H9 (cell line): ENCODE data around the gene RPS14. TPM values are rescaled to one million over a fixed set of nuclear protein-coding genes. Genes with fewer than 3 reads are reported as not detected.

Source experiments
- DNase-seq: peaks from one replicate; pipeline ENCODE4 v3.0.0-alpha.2; 2017
- H2AFZ ChIP-seq: one replicate; pipeline ENCODE4 v1.6.1; 2013; ENCODE audit warnings: mild to moderate bottlenecking, low read length, control low read depth, moderate library complexity
- H2AK5ac ChIP-seq: 2 replicates; pipeline ENCODE4 v1.6.1; 2013; ENCODE audit warnings: low read length, control low read depth, mixed read lengths; ENCODE audit not compliant: insufficient read length
- H2BK120ac ChIP-seq: one replicate; pipeline ENCODE4 v1.6.1; 2013; ENCODE audit warnings: low read depth, mild to moderate bottlenecking, low read length, control low read depth, inconsistent platforms; ENCODE audit not compliant: poor library complexity, severe bottlenecking
- H2BK12ac ChIP-seq: 2 replicates; pipeline ENCODE4 v1.6.1; 2013; ENCODE audit warnings: low read length, control low read depth, mixed read lengths, low read depth; ENCODE audit not compliant: insufficient read length
- H2BK15ac ChIP-seq: 2 replicates; pipeline ENCODE4 v1.6.1; 2013; ENCODE audit warnings: low read depth, low read length, control low read depth
- H2BK20ac ChIP-seq: one replicate; pipeline ENCODE4 v1.6.1; 2013; ENCODE audit warnings: low read depth, mild to moderate bottlenecking, low read length, control low read depth, inconsistent platforms; ENCODE audit not compliant: poor library complexity, severe bottlenecking
- H2BK5ac ChIP-seq: 2 replicates; pipeline ENCODE4 v1.6.1; 2013; ENCODE audit warnings: low read length, control low read depth, mixed read lengths; ENCODE audit not compliant: insufficient read length
- H3K14ac ChIP-seq: 2 replicates; pipeline ENCODE4 v1.6.1; 2013; ENCODE audit warnings: low read length, control low read depth; ENCODE audit not compliant: insufficient read depth
- H3K18ac ChIP-seq: 2 replicates; pipeline ENCODE4 v1.6.1; 2013; ENCODE audit warnings: low read depth, mild to moderate bottlenecking, mixed read lengths, low read length, control low read depth; ENCODE audit not compliant: insufficient read length
- H3K23ac ChIP-seq: 2 replicates; pipeline ENCODE4 v1.6.1; 2013; ENCODE audit warnings: low read length, control low read depth, mixed read lengths, low read depth; ENCODE audit not compliant: insufficient read length
- H3K23me2 ChIP-seq: 2 replicates; pipeline ENCODE4 v1.6.1; 2013; ENCODE audit warnings: low read depth, mild to moderate bottlenecking, mixed read lengths, low read length, control low read depth; ENCODE audit not compliant: insufficient read length, poor library complexity, severe bottlenecking
- H3K27ac ChIP-seq: 2 replicates; pipeline ENCODE4 v1.5.1; 2013; ENCODE audit warnings: low read length, control low read depth, mixed read lengths, low read depth; ENCODE audit not compliant: insufficient read length
- H3K27me3 ChIP-seq: 2 replicates; pipeline ENCODE4 v1.6.1; 2013; ENCODE audit warnings: low read length, control low read depth, inconsistent platforms; ENCODE audit not compliant: insufficient read depth
- H3K4ac ChIP-seq: 2 replicates; pipeline ENCODE4 v1.6.1; 2013; ENCODE audit warnings: low read depth, mild to moderate bottlenecking, control low read depth, inconsistent platforms, low read length, moderate library complexity
- H3K4me1 ChIP-seq: 2 replicates; pipeline ENCODE4 v1.6.1; 2013; ENCODE audit warnings: low read length, control low read depth, inconsistent platforms; ENCODE audit not compliant: insufficient read depth
- H3K4me2 ChIP-seq: 2 replicates; pipeline ENCODE4 v1.6.1; 2013; ENCODE audit warnings: low read length, control low read depth, mixed read lengths; ENCODE audit not compliant: insufficient read length, insufficient read depth
- H3K56ac ChIP-seq: 2 replicates; pipeline ENCODE4 v1.6.1; 2013; ENCODE audit warnings: low read depth, mild to moderate bottlenecking, mixed read lengths, low read length, control low read depth; ENCODE audit not compliant: insufficient read length
- H3K79me1 ChIP-seq: 2 replicates; pipeline ENCODE4 v1.6.1; 2013; ENCODE audit warnings: low read depth, mild to moderate bottlenecking, moderate library complexity, low read length, control low read depth, inconsistent platforms; ENCODE audit not compliant: insufficient read depth, poor library complexity, severe bottlenecking
- H3K79me2 ChIP-seq: 2 replicates; pipeline ENCODE4 v1.6.1; 2013; ENCODE audit warnings: low read length, control low read depth, inconsistent platforms; ENCODE audit not compliant: insufficient read depth
- H3K9ac ChIP-seq: 2 replicates; pipeline ENCODE4 v1.6.1; 2013; ENCODE audit warnings: low read length, control low read depth, mixed read lengths; ENCODE audit not compliant: insufficient read length; ENCODE audit errors: extremely low read depth
- H3K9me3 ChIP-seq: one replicate; pipeline ENCODE4 v1.6.1; 2013; ENCODE audit warnings: low read depth, low read length, inconsistent platforms; ENCODE audit not compliant: control insufficient read depth
- H3T11ph ChIP-seq: one replicate; pipeline ENCODE4 v1.6.1; 2013; ENCODE audit warnings: mild to moderate bottlenecking, low read length, control low read depth, inconsistent platforms
- H4K20me1 ChIP-seq: one replicate; pipeline ENCODE4 v1.6.1; 2013; ENCODE audit not compliant: control insufficient read depth, insufficient read length, insufficient read depth
- H4K5ac ChIP-seq: 2 replicates; pipeline ENCODE4 v1.6.1; 2013; ENCODE audit warnings: low read depth, mild to moderate bottlenecking, mixed read lengths, low read length, control low read depth; ENCODE audit not compliant: insufficient read length
- H4K8ac ChIP-seq: replicated peaks from 2 replicates; pipeline ENCODE4 v1.6.1; 2013; ENCODE audit warnings: low read length, control low read depth, mixed read lengths, low read depth; ENCODE audit not compliant: insufficient read length
- H4K91ac ChIP-seq: 2 replicates; pipeline ENCODE4 v1.6.1; 2013; ENCODE audit warnings: low read depth, mild to moderate bottlenecking, moderate library complexity, mixed read lengths, low read length, control low read depth; ENCODE audit not compliant: insufficient read length
- H3K27ac Mint-ChIP-seq, 3 experiments: 2 replicates in 2 of 3; 3 replicates in 1 of 3; pipeline ENCODE4 v1.8.0; 2020 to 2021; ENCODE audit warnings: mixed read lengths in 3 of 3, mild to moderate bottlenecking in 1 of 3, moderate library complexity in 1 of 3
- H3K27me3 Mint-ChIP-seq: 2 replicates; pipeline ENCODE4 v1.8.0; 2021; ENCODE audit warnings: low read depth, mild to moderate bottlenecking, moderate library complexity, mixed read lengths
- H3K36me3 Mint-ChIP-seq, 3 experiments: 2 replicates in 2 of 3; 3 replicates in 1 of 3; pipeline ENCODE4 v1.8.0; 2020 to 2021; ENCODE audit warnings: low read depth in 3 of 3, mixed read lengths in 3 of 3; ENCODE audit not compliant: insufficient read depth in 1 of 3
- H3K4me1 Mint-ChIP-seq, 2 experiments: 2 replicates each; pipeline ENCODE4 v1.8.0; 2020; ENCODE audit warnings: mixed read lengths in 2 of 2
- H3K4me3 Mint-ChIP-seq, 2 experiments: 2 replicates in 1 of 2; 3 replicates in 1 of 2; pipeline ENCODE4 v1.8.0; 2020 to 2021; ENCODE audit warnings: mild to moderate bottlenecking in 2 of 2, mixed read lengths in 2 of 2, moderate library complexity in 1 of 2
- H3K9me3 Mint-ChIP-seq, 2 experiments: 2 replicates in 1 of 2; 3 replicates in 1 of 2; pipeline ENCODE4 v1.8.0; 2020; ENCODE audit warnings: mild to moderate bottlenecking in 2 of 2, mixed read lengths in 2 of 2, moderate library complexity in 1 of 2
- CTCF ChIP-seq: fragments of 200-600 bp; sonication (generic); conservative IDR thresholded peaks from 3 replicates; pipeline ENCODE4 v1.8.0; 2021; ENCODE audit warnings: antibody characterized with exemption, mild to moderate bottlenecking
- WGBS: extraction: QIAGEN DNeasy Blood & Tissue Kit; methylation state at CpG from one replicate; pipeline ENCODE4 v1.1.7; 2013; ENCODE audit warnings: missing lambda C conversion rate, low lambda C conversion rate, mixed read lengths; ENCODE audit not compliant: insufficient read length; ENCODE audit errors: extremely low coverage; 5-methylcytosine and 5-hydroxymethylcytosine counted together
- total RNA-seq: library from RNA; stranded (reverse); gene quantifications from 2 replicates; pipeline ENCODE4 v1.2.1, GENCODE V29; 2021

Gene RPS14
- total RNA-seq, 1 experiment from 2014 or later = 2,533 TPM

DNA sequence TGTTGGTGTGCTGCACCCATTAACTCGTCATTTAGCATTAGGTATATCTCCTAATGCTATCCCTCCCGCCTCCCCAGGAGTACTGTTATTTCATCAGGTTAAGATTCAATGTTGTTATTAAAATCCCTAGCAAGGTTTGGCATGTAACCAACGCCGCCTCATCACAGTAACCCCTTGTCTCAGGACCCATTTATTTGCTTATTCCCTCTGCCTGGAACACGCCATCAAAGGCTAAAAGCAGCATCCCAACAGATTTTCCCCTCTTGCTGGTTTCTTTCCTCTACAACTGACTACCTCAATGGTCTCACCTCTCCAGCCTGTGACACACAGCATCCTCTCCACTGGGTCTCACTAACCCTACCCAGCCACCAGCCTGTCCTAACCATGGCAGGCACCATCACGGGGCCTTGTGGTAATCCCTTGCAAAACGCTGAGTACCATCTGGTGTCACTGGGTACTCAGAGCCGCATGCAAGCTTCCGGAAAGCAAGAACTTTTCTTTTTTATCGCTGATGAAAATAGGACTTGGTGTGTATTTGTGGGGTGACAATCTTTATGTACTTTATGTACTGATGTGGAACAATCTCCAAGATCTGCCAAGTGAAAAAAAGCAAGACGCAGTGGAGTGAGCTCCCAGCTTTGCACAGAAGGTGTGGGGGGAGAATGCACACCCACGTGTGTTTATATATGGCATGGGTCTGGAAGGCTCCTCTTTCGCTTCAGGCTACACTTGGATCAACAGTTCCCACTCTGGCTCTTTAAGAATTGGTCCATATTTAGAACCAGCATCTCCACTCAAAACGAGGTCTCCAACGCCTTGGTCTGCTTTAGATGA lies 6.1 kb downstream of the RPS14 start:
- Histone ChIP-seq H4K20me1 (no peaks in the 10 kb centered on the region), H3K79me1 (peaks cover 3% of the 10 kb centered on the region)
- peak overlapping the region in 2 of 3 experiments; percentile 30 to 91; a peak in 4 of 7 replicates for H3K27ac Mint-ChIP-seq

More for the DNA sequence above, 6.1 kb downstream of the RPS14 start:
- no peak overlapping the region for H2BK12ac ChIP-seq
- H2BK15ac ChIP-seq = no peak overlapping the region
- H4K91ac ChIP-seq = no peak overlapping the region
- Mint-ChIP-seq H3K4me3 (peak overlapping the region in 1 of 2 experiments; percentile 6; a peak in 1 of 5 replicates), H3K4me1 (peaks cover 27 to 46% of the 10 kb centered on the region in 2 experiments), H3K36me3 (peaks cover 51 to 55% (median 55%) of the 10 kb centered on the region in 3 experiments), H3K27me3 (no peaks in the 10 kb centered on the region), H3K9me3 (no peaks in the 10 kb centered on the region)
- H3T11ph ChIP-seq = no peak overlapping the region
- WGBS = no CpG with 5 or more reads among the region's 15 CpGs
- H2AK5ac ChIP-seq = no peak overlapping the region
- TF ChIP-seq CTCF = no peak
- no peak overlapping the region for H3K23ac ChIP-seq
- H2BK20ac ChIP-seq = no peak overlapping the region
- H3K56ac ChIP-seq = no peak overlapping the region
- no peak overlapping the region for H3K4ac ChIP-seq
- no peak overlapping the region for H4K5ac ChIP-seq
- H3K27ac ChIP-seq = no peak overlapping the region
- H3K79me2 ChIP-seq = peaks cover 6% of the 10 kb centered on the region; the same call in 1 of the 2 replicates
- no peak overlapping the region for H3K14ac ChIP-seq
- H3K9ac ChIP-seq = no peak overlapping the region
- H2AFZ ChIP-seq = no peak overlapping the region
- no peak overlapping the region for H3K18ac ChIP-seq
- H2BK120ac ChIP-seq = no peak overlapping the region
- no peak overlapping the region for H2BK5ac ChIP-seq
- H3K4me1 ChIP-seq = no peaks in the 10 kb centered on the region
- no peak for DNase-seq
- H3K23me2 ChIP-seq = peaks cover 3% of the 10 kb centered on the region
- H3K4me2 ChIP-seq = no peak overlapping the region
- H3K27me3 ChIP-seq = no peaks in the 10 kb centered on the region
- no peaks in the 10 kb centered on the region for H3K9me3 ChIP-seq
- H4K8ac ChIP-seq = no peak overlapping the region
